GM21423 (cell line): ENCODE results near the gene RASL10B.
"Not testable (repeated sequence)": the region's sequence is repeated elsewhere in the genome, so short reads cannot be mapped to it uniquely, and the experiment has no call there.

Experiments used
- ATAC-seq: cut with Tn5 transposase; IDR thresholded peaks from one replicate; pipeline ENCODE4 v1.9.1; 2021; ENCODE audit warnings: mild to moderate bottlenecking, moderate library complexity; ENCODE audit not compliant: unreplicated experiment

Gene RASL10B

DNA sequence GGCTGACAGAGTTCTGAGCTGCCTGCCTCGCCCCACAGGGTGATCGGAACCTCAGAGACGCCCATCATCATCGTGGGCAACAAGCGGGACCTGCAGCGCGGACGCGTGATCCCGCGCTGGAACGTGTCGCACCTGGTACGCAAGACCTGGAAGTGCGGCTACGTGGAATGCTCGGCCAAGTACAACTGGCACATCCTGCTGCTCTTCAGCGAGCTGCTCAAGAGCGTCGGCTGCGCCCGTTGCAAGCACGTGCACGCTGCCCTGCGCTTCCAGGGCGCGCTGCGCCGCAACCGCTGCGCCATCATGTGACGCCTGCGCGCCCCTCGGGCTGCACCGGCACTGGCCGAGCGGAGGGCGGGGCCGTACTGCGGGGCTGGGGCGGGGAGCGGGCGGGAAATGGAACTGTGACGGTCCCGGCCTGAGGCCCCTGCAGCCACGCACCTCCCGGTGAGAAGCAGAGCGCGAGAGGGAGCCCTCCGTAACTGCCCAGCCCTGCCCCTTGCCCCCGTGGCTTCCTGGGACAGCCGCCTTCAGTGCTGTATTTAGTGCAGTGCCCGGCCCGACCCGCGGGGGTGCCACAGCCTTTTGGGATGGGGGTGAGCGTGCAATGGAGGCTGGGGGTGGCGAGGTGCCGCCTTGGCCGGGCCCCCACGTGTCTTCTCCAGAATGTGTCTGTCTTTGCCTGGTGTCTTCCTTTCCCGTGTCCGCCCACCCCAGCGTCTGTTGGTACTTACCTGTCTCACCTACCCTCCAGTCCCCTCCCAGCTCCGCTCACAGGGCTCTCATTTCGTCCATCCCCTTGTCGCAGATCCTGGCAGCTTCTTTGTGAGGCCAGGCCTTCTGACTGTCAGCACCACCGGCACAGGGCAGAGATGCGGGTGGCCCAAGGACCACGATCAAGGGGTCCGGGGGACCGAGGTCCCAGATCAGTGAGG, 9.8 kb downstream of the RASL10B start:
- no peak for ATAC-seq

- no peak for ATAC-seq
Observed at GRCh38 chr17:35742496-35742895, 11.1 kb downstream of the RASL10B start.

DNA sequence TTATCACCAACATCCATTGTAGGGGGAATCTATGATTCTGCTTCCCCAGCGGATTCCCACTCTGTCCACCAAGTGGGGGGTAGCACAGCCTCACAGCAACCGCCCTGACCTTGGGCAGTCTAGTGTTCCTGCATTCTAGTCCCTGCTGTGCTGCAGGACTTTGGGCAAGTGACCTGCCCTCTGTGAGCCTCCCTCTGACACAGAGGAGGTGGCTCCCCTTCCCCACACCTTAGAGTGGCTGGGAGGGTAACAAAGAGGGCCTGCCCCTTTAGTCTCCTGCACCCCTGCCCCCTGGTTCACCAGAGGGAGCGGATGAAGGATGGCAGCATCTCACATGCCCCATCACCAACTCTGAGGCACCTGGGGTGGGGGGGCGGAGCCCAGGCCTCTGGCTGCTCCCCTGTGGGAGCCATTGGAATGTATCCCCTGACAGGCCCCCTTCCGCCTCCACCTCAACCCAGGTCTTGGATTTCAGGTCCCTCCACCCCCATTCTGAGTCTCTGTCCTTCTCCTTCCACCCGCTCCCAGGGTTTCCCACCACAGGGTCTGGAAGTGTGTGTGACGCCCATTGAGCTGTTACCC, 11.5 kb downstream of the RASL10B start:
- ATAC-seq = no peak

DNA sequence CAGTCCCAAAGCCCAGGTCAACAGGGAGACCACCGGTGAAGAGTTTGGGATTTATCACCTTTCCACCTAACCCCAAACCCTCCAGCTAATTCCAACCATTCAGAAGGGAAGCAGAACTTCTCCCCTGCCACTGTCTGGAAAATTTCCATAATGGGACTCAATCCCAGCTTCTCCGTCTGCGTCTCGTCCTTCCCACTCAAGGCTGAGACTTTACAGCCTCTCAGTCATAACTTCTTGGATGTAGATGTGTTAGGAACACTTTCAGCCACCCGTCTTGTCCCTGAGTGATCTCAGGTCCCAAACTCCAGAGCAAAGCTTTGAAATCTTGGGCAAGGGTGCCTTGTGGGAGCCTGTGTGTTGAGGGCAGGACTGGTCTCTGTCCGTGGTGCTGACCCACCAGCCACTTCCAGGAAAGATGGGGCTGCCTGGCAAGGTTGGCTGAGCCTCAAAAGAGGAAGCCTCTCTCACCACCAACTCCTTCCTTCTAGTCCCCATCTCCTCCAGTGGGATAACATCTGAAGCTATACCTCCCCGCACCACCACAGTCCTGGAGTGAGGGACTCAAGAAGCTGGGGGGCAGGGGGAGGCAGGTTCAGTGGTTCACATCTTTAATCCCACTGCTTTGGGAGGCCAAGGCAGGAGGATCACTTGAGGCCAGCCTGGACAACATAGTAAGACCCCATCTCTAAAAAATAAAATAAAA, 12.3 kb downstream of the RASL10B start:
- no peak for ATAC-seq

- no peak for ATAC-seq
Observed at GRCh38 chr17:35744830-35745229, 13.4 kb downstream of the RASL10B start.

DNA sequence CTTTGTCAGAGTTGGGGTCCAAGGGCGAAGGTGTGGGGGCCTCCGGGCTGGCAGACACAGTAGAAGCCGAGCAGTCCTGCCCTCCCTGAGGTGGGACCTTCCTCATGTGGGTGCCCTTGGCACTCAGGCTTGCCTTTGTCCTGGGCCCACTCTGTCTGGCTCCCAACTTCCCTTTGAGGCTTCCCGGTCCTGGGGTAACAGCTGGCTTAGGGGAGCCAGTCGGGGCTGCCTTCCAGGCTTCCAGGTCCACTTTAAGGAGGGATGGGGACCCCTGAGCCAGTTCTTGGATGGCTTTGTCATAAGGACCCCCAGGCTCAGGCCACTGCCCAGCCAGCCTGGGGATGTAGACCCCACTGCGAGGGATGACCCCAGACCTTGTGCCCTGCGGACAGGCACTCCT, 13.8 kb downstream of the RASL10B start:
- ATAC-seq = no peak

DNA sequence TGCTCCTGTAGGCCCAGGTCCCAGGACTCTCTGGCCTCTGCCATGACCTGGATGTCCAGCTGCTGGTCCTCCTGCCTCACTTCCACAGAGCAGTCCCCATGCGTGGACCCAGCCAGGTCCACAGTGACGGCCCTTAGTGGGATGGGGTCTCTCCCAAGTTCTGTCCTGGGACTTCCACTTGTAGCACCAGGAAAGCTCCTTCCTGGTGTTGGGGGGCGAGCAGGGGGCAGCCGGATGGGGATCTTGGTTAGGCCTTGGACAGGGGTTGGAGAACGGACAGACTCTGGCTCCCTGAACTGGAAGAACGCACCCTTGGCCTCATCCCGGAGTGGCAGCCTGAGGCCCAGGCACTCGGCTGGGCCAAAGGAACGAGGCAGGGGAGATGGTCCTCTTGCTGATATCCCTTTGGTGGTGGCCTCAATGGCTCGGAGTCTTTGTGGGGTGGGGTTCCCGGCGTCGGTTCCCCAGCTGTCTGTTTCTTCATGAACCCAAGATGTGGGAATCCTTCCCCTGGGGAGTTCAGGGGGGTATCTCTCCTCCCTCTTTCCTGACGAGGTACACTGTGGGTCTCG, 14.4 kb downstream of the RASL10B start:
- no peak for ATAC-seq

GRCh38 chr17:35747540-35748017, 16.1 kb downstream of the RASL10B start:
- no peak for ATAC-seq

DNA sequence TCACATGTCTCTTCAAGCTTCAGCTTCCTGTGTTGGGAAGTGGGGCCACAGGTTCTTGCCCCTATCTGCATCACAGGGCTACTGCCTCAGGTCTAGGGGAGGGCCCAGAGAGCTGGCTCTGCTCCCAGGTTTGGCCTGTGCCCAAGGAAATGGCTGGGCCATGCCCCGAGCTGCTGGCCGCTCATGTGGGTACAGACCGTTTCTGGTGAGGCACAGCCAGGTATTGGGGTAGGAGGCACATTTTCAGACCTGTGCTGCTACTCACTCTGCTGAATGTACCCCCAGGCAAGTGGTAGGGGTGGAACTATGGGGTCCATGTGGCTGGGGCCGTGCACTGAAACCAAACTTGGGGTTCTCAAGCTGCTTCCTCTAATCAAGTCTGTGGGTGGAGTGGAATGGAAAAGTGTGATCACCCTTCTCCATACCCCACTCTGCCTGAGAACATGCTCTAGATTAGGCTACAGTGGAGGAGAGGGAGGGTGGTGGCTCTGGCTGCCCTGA, 17.0 kb downstream of the RASL10B start:
- no peak for ATAC-seq

DNA sequence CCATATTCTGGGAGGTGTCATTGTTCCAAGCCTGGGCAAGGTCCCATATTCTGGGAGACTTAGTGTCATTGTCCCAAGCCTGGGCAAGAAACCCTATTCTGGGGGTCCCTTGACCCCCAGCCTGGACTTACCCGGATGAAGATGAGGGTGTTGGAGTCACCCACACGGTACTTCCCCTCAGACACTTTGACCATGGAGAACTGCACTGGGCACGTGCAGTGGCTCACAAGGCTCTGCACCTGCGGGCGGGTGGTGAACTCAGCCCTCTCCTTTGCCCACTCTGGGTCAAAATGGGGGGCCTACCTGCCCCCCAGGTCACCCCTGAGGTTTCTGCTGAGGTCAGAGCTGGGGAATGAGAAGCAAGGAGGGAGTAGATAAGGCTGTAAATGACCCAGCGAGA, 17.5 kb downstream of the RASL10B start:
- ATAC-seq = no peak

GRCh38 chr17:35749560-35750412, 18.3 kb downstream of the RASL10B start:
- ATAC-seq = no peak

DNA sequence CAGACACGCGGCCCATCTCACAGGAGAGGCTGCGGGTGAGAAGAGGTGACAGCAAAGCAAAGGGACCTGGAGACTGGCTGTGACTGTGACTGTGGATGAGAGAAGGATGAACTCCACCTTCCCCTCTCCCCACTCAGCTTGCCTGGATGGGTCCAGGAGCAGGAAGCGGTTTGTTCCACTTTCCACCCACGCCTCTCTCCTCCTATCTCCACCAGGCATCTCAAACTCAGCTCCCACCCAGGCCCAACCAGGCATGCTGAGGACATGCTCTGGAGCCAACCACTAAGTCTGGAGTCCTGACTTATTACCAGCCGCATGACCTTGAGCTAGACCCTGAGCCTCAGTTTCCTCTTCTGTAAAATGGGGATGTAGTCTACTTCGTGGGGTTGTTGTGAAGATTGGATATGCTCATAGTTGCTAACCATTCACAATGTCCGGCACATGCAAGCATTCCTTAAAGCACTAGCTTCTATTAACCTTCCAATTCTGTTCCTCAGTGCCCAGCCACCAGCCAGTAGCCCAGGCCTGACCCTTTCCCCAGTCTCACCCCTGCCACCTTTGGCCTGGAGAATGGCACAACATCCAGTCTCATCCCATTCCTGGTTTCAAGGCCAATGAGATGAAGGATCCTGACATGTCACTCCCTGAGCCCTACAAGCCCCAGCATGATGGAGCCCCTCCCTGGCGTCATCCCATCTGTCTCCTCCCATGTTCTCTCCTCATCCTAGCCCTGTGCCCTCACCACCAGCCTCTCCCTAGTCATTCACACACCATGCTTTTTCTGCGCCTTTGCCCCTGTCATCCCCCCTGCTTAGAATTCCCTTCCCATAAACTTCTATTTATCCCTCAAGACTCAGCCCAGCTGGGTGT, 19.3 kb downstream of the RASL10B start:
- no peak for ATAC-seq

DNA sequence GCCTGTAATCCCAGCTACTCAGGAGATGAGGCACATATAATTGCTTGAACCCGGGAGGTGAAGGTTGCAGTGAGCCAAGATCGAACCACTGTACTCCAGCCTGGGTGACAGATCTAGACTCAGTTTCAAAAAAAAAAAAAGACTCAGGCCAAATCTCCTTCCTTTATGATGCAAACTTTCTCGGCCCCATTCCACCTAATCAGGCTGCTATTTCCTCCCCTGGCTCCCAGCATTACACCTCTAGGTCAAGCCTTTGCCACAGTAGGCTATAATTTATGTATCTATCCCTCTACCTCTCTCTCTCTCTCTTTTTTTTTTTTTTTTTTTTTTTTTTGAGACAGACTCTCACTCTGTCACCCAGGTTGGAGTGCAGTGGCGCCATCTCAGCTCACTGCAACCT, 20.1 kb downstream of the RASL10B start:
- not testable (repeated sequence) for ATAC-seq

- no peak for ATAC-seq
Observed at GRCh38 chr17:35752471-35752870, 21.0 kb downstream of the RASL10B start.

- no peak for ATAC-seq
Observed at GRCh38 chr17:35752945-35753764, 21.7 kb downstream of the RASL10B start, which contains the start of gene GAS2L2. Gene GAS2L2 (minus strand): TSS chr17:35753239. CDS start chr17:35752850, 389 bp downstream.

DNA sequence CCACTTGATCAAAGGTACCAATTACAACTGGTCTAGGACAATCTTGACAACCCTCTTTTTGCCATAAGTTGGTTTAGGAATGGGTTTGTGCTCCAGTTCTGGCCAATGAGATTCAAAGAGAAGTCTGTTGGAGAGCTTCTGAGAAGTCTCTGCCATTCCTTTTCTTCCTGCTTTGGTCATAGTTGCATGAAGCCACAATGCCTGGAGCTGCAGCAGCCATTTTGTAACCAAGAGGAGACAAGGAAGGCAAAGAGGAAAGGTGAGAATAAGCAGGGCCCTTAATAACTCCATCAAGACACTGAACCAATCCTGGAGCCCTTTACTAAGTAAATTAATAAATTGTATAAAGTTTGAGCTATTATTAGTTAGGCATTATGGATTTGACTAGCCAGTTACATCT, 25.8 kb downstream of the RASL10B start:
- no peak for ATAC-seq

GRCh38 chr17:35760587-35760986, 29.1 kb downstream of the RASL10B start, which contains the start of gene C17orf50:
Gene C17orf50 (plus strand): TSS chr17:35760887. CDS start chr17:35760942, 55 bp downstream.
- no peak for ATAC-seq

- no peak for ATAC-seq
Observed at GRCh38 chr17:35761601-35762000, 30.2 kb downstream of the RASL10B start.
